K562 (cell line): ENCODE measurements around the gene CFAP70. TPM values are rescaled to one million over a fixed set of nuclear protein-coding genes. Genes with fewer than 3 reads are reported as not detected.

Experiments
- ATF7 ChIP-seq: fragments of 450-650 bp; IDR thresholded peaks from 2 replicates; pipeline ENCODE4 v1.7.1; 2014; ENCODE audit warnings: mild to moderate bottlenecking, moderate library complexity
- CREB5 ChIP-seq: fragments of 250-450 bp; sonication (Bioruptor Pico); IDR thresholded peaks from 2 replicates; pipeline ENCODE4 v1.5.0; 2020; ENCODE audit warnings: mild to moderate bottlenecking
- CTCF ChIP-seq, 3 experiments: IDR thresholded peaks in 2 of 3; conservative IDR thresholded peaks in 1 of 3; 2 replicates each; pipeline ENCODE4 v1.5.1; 2011 to 2012; ENCODE audit warnings: low read length in 3 of 3, mild to moderate bottlenecking in 3 of 3, control low read depth in 2 of 3, improper control_type of control experiment in 1 of 3, inconsistent platforms in 1 of 3, low read depth in 1 of 3, mixed read lengths in 1 of 3, moderate library complexity in 1 of 3; ENCODE audit not compliant: insufficient read depth in 2 of 3
- KDM5B ChIP-seq: fragments of 200-600 bp; sonication (generic); IDR thresholded peaks from 2 replicates; pipeline ENCODE4 v1.6.1; 2012; ENCODE audit warnings: low read depth, mild to moderate bottlenecking, moderate library complexity, low read length, control low read depth, inconsistent platforms; ENCODE audit not compliant: insufficient replicate concordance
- NCOA4 ChIP-seq: fragments of 450-650 bp; IDR thresholded peaks from 2 replicates; pipeline ENCODE4 v1.6.1; 2018; ENCODE audit warnings: mild to moderate bottlenecking; ENCODE audit not compliant: partially characterized antibody
- PCBP1 ChIP-seq: fragments of 200-400 bp; formaldehyde crosslinking; IDR thresholded peaks from 2 replicates; pipeline ENCODE4 v1.6.1; 2018; ENCODE audit warnings: mild to moderate bottlenecking, low read depth, low read length; ENCODE audit not compliant: poor library complexity, severe bottlenecking
- PHB2 ChIP-seq: fragments of 450-650 bp; IDR thresholded peaks from 2 replicates; pipeline ENCODE4 v1.6.1; 2017; ENCODE audit warnings: low read depth
- PKNOX1 ChIP-seq: fragments of 450-650 bp; IDR thresholded peaks from 2 replicates; pipeline ENCODE4 v1.6.1; 2016
- RREB1 ChIP-seq: fragments of 250-450 bp; sonication (Bioruptor Pico); IDR thresholded peaks from 2 replicates; pipeline ENCODE4 v1.4.0; 2020
- SRSF3 ChIP-seq: fragments of 200-400 bp; formaldehyde crosslinking; IDR thresholded peaks from 2 replicates; pipeline ENCODE4 v1.6.1; 2016; ENCODE audit warnings: mild to moderate bottlenecking, low read length, moderate library complexity; ENCODE audit not compliant: insufficient read depth
- TAF9B ChIP-seq: fragments of 450-650 bp; IDR thresholded peaks from 2 replicates; pipeline ENCODE4 v1.6.1; 2018; ENCODE audit warnings: mild to moderate bottlenecking; ENCODE audit not compliant: partially characterized antibody
- ZNF431 ChIP-seq: sonication (generic); formaldehyde crosslinking; IDR thresholded peaks from 2 replicates; pipeline ENCODE4 v1.8.0; 2022; ENCODE audit warnings: mild to moderate bottlenecking, missing genetic modification reagents
- ZNF444 ChIP-seq: fragments of 250-450 bp; sonication (Bioruptor Pico); IDR thresholded peaks from 2 replicates; pipeline ENCODE4 v1.4.0; 2020; ENCODE audit warnings: mild to moderate bottlenecking, moderate library complexity
- ZNF512 ChIP-seq: IDR thresholded peaks from 2 replicates; pipeline ENCODE4 v1.6.1; 2016; ENCODE audit warnings: missing genetic modification characterization, missing compliant biosample characterization
- polyA plus RNA-seq, 8 experiments: library from polyadenylated mRNA; depleted of rRNA in 4 of 8; stranded (reverse) in 5 of 8; unstranded in 3 of 8; fragments of >200 nt; fragmentation: Nextera tagmentation in 2 of 8; fragmentation: Illumina TruSeq in 1 of 8; extraction: Ambion mirVana in 2 of 8; extraction: Trizol in 1 of 8; gene quantifications; 2 replicates each; pipeline versions ENCODE4 v1.2.1 to v1.2.3, GENCODE V29; 2011 to 2014; ENCODE audit warnings: inconsistent platforms in 1 of 8, missing spikeins in 1 of 8
- total RNA-seq, 7 experiments: library from RNA; depleted of rRNA in 6 of 7; stranded (reverse); fragments of >200 nt in 6 of 7; fragmentation: Illumina TruSeq in 2 of 7; extraction: Trizol in 2 of 7; gene quantifications; 2 replicates each; pipeline versions ENCODE4 v1.2.1 to v1.2.3, GENCODE V29; 2011 to 2021; ENCODE audit warnings: low replicate concordance in 1 of 7

Gene CFAP70
- total and polyA plus RNA-seq, 9 of the 15 experiments (the other 6 are each of a cell fraction or from before 2014, with no cell fraction given), result 0.27 to 1.6 (median 0.86) TPM

GRCh38 chr10:73366381-73367298, 8.0 kb upstream of the CFAP70 start (continued):
- TF ChIP-seq TAF9B (no peak), CTCF (IDR thresholded peaks at IDR 0.05 in 2 of 3, conservative IDR thresholded peaks at IDR 0.05 in 1 of 3; ENCODE audit: insufficient read depth in 2 of 3, low read depth in 1 of 3, low read length in 3 of 3) (no peak), ZNF444 (CRISPR knock-in tag) (no peak), ZNF431 (no peak), CREB5 (CRISPR knock-in tag) (no peak), PKNOX1 (peak; percentile 92), SRSF3 (no peak), ATF7 (peak; percentile 11; the same call in 1 of the 2 replicates), NCOA4 (no peak), KDM5B (no peak), PHB2 (no peak), PCBP1 (no peak), ZNF512 (tag) (no peak), RREB1 (0 out of 2 replicates have a peak, but pooled peaks have one; percentile 47)
